Measurements from ENCODE around the gene CDKAL1.
"Not testable (repeated sequence)": the region's sequence is repeated elsewhere in the genome, so short reads cannot be mapped to it uniquely, and the experiment has no call there.

The CDKAL1 gene

DNA sequence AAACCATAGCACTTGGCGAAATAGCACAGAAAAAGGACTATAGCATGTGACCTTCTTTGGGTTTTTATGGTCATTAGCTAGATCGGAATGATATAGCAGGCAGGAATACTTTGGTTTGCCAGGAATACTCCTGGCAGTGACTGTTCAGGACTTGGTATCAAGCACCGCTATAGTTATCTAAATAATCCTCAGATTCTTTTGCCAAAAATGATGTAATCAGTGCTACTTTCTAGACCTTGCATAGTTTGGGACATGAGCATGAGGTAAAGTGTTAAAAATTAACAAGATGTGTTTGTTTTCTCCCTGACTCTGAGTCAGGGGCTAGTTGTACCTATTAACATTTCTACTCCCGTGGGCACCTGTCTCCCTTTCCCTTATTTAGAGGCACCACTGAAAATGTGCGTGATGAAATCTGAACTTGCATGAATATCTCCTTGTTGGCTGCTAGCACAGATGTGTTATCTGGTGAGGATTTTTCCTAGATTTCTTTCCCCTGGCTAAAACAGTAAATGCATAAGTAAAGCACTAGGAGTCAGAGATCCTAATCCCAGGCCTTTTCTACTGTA is 511.0 kb downstream of the CDKAL1 start:
- peak; percentile 96 for DNase-seq

DNA sequence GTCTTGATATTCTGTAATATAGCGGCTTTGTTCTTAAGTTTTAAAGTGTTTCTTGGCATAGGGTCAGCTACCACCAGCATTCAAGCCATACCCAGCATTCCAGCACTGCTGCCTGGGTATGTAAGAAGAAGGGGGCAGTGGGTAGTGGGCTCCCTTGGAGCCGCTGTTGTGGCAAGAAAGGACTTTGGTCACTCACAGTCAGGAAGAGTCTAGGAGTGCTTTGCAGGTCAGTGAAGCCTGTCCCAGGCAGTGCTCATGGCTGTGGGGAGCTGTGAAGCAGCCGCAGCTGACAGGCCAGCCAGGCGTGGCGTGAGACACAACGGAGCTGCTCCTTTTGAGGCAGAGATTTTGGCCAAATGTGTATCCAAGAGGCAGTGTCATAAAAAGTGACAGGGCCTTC is 512.0 kb downstream of the CDKAL1 start:
- peak; percentile 86 for DNase-seq

GRCh38 chr6:21048047-21048446 is 513.8 kb downstream of the CDKAL1 start:
- DNase-seq: no peak

DNA sequence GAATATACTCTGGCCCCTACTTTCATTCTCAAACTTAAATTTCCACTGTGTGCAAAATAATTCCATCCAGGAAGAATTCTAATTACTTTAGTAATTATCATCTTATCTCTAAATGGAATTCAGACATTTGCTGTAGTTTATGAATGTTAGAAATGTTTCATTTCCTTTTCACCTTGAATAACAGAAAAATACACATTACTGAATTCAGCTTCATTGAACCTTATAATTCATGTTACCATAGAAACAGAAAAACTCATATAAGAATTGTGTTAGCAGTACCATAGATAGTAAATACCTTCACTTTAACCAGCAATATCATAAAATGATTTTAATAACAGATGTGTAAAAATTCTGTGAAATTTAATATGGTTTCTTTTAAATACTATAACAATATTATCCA is 514.9 kb downstream of the CDKAL1 start:
- DNase-seq: no peak

GRCh38 chr6:21049572-21049971 is 515.3 kb downstream of the CDKAL1 start:
- DNase-seq: no peak

- DNase-seq: peak; percentile 3
These were observed 516.7 kb downstream of the CDKAL1 start for GRCh38 chr6:21050935-21051334.

GRCh38 chr6:21051777-21052176 is 517.5 kb downstream of the CDKAL1 start:
- no peak for DNase-seq

DNA sequence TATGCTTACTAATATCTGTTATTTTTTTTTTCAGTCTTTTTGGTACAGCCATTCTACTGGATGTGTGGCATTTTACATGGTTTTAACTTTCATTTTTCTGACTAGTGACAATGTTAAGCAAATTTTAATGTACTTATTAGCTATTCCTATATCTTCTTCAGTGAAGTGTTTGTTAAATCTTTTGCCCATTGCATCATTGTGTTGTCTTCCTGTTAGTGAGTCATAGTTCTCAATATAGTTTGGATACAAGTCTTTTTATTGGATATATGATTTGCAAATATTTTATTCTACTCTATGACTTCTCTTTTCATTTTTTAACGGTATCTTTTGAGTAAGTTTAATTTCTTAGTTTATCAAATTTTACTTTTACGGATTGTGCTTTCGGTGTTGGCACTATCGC is 519.4 kb downstream of the CDKAL1 start:
- no peak for DNase-seq

DNA sequence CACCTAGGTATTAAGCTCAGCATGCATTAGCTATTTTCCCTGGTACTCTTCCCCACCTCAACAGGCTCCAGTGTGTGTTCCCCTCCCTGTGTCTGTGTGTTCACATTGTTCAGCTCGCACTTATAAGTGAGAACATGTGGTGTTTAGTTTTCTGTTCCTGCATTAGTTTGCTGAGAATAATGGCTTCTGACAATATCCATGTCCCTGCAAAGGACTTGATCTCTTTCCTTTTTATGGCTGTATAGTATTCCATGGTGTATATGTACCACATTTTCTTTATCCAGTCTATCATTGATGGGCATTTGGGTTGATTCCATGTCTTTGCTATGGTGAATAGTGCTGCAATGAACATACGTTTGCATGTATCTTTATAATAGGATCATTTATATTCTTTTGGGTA is 521.2 kb downstream of the CDKAL1 start:
- not testable (repeated sequence) for DNase-seq

DNA sequence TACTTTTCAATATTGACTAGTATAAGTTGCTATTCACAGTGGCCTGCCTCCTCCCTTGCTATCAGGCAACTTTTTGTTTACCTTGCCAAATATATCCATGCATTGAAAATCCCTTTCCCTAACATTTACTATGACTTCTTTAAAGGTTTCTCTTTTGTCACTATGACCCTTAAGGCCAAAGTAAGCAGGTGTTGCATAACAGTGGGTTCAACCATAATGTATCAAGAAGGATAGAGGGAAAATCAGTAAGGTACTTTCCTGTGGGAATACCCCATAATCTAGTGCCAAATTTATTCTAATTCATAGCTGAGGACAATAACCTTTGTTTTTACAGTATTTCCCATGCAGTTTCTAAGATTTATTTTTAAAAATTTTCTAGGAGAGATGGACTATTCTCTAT is 527.6 kb downstream of the CDKAL1 start:
- no peak for DNase-seq

DNA sequence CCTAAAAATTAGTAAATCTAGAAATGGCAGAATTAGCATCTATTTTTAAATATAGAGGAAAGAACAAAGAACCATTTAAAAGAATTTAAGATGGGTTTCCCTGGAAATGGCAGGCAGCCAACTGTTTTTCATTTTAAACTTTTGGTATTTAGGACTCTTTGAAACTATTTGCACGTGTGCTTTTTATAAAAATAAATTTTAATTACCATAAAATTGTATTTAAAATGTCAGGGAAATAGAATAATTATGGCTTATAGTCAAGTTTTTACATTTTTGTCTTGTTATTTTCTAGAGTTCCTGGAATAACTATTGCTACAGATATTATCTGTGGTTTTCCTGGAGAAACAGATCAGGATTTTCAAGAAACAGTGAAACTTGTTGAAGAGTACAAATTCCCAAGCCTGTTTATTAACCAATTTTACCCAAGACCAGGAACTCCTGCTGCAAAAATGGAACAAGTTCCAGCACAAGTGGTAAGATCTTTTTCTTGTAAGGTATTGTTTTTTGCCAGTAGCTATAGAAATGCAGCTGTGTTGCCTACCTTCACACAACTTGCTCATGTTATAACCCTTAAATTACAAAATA is 530.6 kb downstream of the CDKAL1 start:
- DNase-seq: no peak

- DNase-seq: no peak
These were observed 533.3 kb downstream of the CDKAL1 start for GRCh38 chr6:21067521-21067920.

DNA sequence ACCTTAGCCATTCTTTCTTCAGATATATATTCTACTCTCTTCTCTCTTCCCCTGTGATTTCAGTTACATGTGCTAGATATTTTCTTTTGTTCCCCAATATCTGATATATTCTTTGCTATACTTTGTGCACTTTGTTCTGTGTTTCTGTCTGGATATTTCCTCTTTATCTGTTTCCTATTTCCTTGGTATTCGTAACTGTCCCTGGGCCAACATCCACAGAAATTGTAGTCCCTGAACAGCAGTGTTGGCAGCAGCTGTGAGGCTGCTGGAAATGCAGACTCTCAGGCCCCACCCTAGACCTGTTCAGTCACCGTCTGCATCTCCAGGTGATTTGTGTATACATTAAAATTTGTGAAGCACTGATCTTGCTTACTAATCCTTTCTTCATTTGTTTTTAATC is 536.4 kb downstream of the CDKAL1 start:
- no peak for DNase-seq

- DNase-seq: no peak
These were observed 537.7 kb downstream of the CDKAL1 start for GRCh38 chr6:21071780-21072468.

DNA sequence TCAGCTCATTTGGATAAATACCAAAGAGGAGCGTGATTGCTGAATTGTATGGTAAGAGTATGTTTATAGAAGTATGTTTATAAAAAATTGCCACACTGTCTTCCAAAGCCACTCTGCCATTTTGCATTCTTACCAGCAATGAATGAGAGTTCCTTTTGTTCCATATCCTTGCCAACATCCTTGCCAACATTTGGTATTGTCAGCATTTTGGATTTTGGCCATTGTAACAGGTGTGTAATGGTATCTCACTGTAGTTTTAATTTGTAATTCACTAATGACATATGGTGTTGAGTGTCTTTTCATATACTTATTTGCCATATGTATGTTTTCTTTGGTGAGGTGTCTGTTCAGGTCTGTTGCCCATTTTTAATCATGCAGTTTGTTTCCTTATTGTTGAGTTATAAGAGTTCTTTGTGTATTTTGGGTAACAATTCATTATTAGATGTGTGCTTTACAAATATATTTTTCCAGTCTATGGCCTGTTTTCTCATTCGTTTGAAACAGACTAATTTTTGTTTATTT is 539.1 kb downstream of the CDKAL1 start:
- DNase-seq: no peak

GRCh38 chr6:21074484-21074883 is 540.2 kb downstream of the CDKAL1 start:
- no peak for DNase-seq

DNA sequence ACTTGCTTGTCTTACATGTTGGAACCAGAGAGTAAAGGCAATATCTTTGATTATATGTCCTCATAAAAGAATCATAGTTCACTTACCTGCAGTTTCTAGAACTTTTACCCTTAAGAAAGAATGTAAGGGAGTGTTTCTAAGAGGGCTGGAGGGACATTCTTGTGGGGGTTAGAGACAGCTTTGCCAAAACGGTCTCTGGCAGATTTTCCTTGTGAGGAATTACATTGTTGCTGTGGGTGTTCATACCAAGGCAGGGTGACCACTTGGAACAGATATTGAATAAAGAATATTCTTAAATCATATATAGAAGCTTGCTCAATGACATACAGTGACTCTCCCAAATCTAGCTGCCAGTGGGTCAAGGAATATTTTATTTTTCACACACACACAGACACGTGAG is 541.7 kb downstream of the CDKAL1 start:
- no peak for DNase-seq

GRCh38 chr6:21078497-21078896 is 544.2 kb downstream of the CDKAL1 start:
- no peak for DNase-seq

DNA sequence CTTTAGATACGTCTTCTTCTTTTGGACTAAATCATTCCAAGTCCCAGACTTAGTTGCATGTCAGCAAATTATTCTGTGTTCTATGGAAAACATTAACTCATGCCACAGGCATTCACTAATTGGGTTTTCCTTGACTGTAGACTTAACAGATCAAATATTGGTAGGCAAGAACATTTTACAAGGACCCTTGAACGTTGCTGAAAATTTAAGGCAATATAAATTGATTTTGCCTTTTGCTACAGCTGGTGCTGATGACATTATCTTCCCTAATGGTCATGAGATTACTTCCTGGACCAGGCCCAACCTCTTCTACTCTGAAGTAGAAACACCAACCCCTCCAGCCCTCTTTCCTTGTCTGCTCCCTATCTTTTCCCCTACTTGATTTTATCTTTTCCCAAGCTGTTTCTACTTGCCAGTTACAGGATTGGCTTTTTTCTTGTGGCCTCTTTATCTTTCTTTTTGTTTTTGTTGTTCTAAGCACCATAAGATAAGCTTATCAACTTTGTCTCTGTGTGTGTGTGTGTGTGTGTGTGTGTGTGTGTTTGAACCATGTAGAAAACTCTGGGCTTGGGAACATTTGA is 545.3 kb downstream of the CDKAL1 start:
- no peak for DNase-seq

DNA sequence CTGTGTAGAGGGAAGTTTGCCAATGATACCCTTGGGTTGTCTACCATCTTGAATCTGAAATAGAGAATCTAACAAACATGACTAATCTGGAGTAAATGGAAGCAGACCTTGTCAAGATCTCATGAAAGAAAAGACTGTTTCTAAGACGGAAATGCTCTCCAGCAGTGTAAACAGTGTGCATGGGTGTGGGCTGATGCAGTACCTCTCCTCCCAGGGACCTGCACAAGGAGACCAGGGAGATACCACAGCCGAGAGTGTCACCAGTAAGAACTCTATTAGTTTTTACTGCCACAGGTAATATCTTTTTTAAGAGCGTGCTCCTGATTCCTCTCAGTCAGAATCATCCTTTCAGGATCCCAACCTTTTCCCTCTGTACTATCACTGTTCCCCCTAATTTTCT is 546.0 kb downstream of the CDKAL1 start:
- no peak for DNase-seq

- no peak for DNase-seq
These were observed 547.8 kb downstream of the CDKAL1 start for GRCh38 chr6:21082091-21082490.

GRCh38 chr6:21083708-21084107 is 549.5 kb downstream of the CDKAL1 start:
- no peak for DNase-seq

GRCh38 chr6:21084656-21085055 is 550.4 kb downstream of the CDKAL1 start:
- no peak for DNase-seq

- DNase-seq: no peak
These were observed 551.0 kb downstream of the CDKAL1 start for GRCh38 chr6:21085211-21085610.

Data from kidney glomerular epithelial cell (primary cell).